HEK293 (cell line): ENCODE measurements around the gene INTS6.

Experiments used
- CTCF ChIA-PET: fragments of 350-600 bp; formaldehyde crosslinking; extraction: SDS; loops from one replicate; lab custom pipeline; 2021; ENCODE audit warnings: antibody characterized with exemption; lab: Yijun Ruan, JAX
- POLR2A ChIA-PET: fragments of 300-600 bp; formaldehyde crosslinking; extraction: SDS; loops from one replicate; lab custom pipeline; 2020; ENCODE audit warnings: antibody characterized with exemption, inconsistent platforms; lab: Yijun Ruan, JAX
- H3K27ac ChIP-seq: fragments of 200-500 bp; sonication (Bioruptor generic); 2 replicates; pipeline ENCODE4 v1.5.1; 2014; ENCODE audit warnings: low read depth, low read length, control low read depth, inconsistent platforms; ENCODE audit errors: extremely low read depth
- H3K36me3 ChIP-seq, 2 experiments: fragments of 200-500 bp in 1 of 2; sonication (Bioruptor generic) in 1 of 2; 1 replicate in 1 of 2; 2 replicates in 1 of 2; pipeline ENCODE4 v1.5.1; 2014 to 2017; ENCODE audit warnings: inconsistent platforms in 2 of 2, low read length in 2 of 2; ENCODE audit not compliant: control insufficient read depth in 2 of 2, insufficient read depth in 1 of 2
- H3K4me1 ChIP-seq: fragments of 200-500 bp; sonication (Bioruptor generic); 2 replicates; pipeline ENCODE4 v1.5.1; 2014; ENCODE audit warnings: mild to moderate bottlenecking, low read length, inconsistent platforms; ENCODE audit not compliant: control insufficient read depth, insufficient read depth
- H3K4me3 ChIP-seq: 2 replicates; pipeline ENCODE4 v1.5.1; 2011; ENCODE audit warnings: low read depth, mild to moderate bottlenecking, control low read depth, low read length, moderate library complexity
- H3K9me3 ChIP-seq: fragments of 200-500 bp; sonication (Bioruptor generic); 2 replicates; pipeline ENCODE4 v1.5.1; 2014; ENCODE audit warnings: low read depth, low read length, inconsistent platforms; ENCODE audit not compliant: control insufficient read depth, insufficient read depth
- GFI1B ChIP-seq: fragments of 450-650 bp; formaldehyde crosslinking; IDR thresholded peaks from 2 replicates; pipeline ENCODE4 v1.5.1; 2016; ENCODE audit warnings: missing biosample characterization, missing genetic modification characterization
- HIC1 ChIP-seq: fragments of 450-650 bp; formaldehyde crosslinking; IDR thresholded peaks from 2 replicates; pipeline ENCODE4 v1.5.1; 2016; ENCODE audit warnings: missing biosample characterization, missing genetic modification characterization
- KLF10 ChIP-seq: fragments of 450-650 bp; IDR thresholded peaks from 2 replicates; pipeline ENCODE4 v1.5.1; 2018; ENCODE audit warnings: missing biosample characterization, mild to moderate bottlenecking, missing genetic modification characterization
- ZBTB44 ChIP-seq: fragments of 450-650 bp; IDR thresholded peaks from 2 replicates; pipeline ENCODE4 v1.5.1; 2018; ENCODE audit warnings: missing biosample characterization, mild to moderate bottlenecking, missing genetic modification characterization
- ZNF132 ChIP-seq: fragments of 450-650 bp; formaldehyde crosslinking; IDR thresholded peaks from 2 replicates; pipeline ENCODE4 v1.5.1; 2017; ENCODE audit warnings: missing biosample characterization, missing genetic modification characterization, borderline replicate concordance
- ZNF133 ChIP-seq: fragments of 450-650 bp; formaldehyde crosslinking; IDR thresholded peaks from 2 replicates; pipeline ENCODE4 v1.5.1; 2016; ENCODE audit warnings: missing biosample characterization, missing genetic modification characterization
- ZNF19 ChIP-seq: fragments of 450-650 bp; formaldehyde crosslinking; IDR thresholded peaks from 2 replicates; pipeline ENCODE4; 2016; ENCODE audit warnings: missing biosample characterization, missing genetic modification characterization, low read depth
- ZNF214 ChIP-seq: fragments of 450-650 bp; formaldehyde crosslinking; IDR thresholded peaks from 2 replicates; pipeline ENCODE4 v1.5.1; 2017; ENCODE audit warnings: missing biosample characterization, mild to moderate bottlenecking, missing genetic modification characterization, borderline replicate concordance
- ZNF302 ChIP-seq: fragments of 450-650 bp; formaldehyde crosslinking; IDR thresholded peaks from 2 replicates; pipeline ENCODE4 v1.5.1; 2016; ENCODE audit warnings: missing biosample characterization, missing genetic modification characterization, low read depth
- ZNF37A ChIP-seq: fragments of 450-650 bp; IDR thresholded peaks from 2 replicates; pipeline ENCODE4 v1.5.1; 2018; ENCODE audit warnings: missing biosample characterization, missing genetic modification characterization
- ZNF514 ChIP-seq: fragments of 450-650 bp; formaldehyde crosslinking; IDR thresholded peaks from 2 replicates; pipeline ENCODE4 v1.5.1; 2016; ENCODE audit warnings: missing biosample characterization, missing genetic modification characterization
- ZNF560 ChIP-seq: fragments of 450-650 bp; formaldehyde crosslinking; IDR thresholded peaks from 2 replicates; pipeline ENCODE4 v1.5.1; 2017; ENCODE audit warnings: missing biosample characterization, missing genetic modification characterization, borderline replicate concordance
- ZNF571 ChIP-seq: fragments of 450-650 bp; formaldehyde crosslinking; IDR thresholded peaks from 2 replicates; pipeline ENCODE4 v1.5.0; 2017; ENCODE audit warnings: missing biosample characterization, missing genetic modification characterization
- ZNF639 ChIP-seq: fragments of 450-650 bp; formaldehyde crosslinking; IDR thresholded peaks from 2 replicates; pipeline ENCODE4 v1.5.1; 2016; ENCODE audit warnings: missing biosample characterization, missing genetic modification characterization
- ZNF654 ChIP-seq: fragments of 450-650 bp; formaldehyde crosslinking; IDR thresholded peaks from 2 replicates; pipeline ENCODE4 v1.5.1; 2016; ENCODE audit warnings: low read depth, missing biosample characterization, missing genetic modification characterization
- ZNF704 ChIP-seq: fragments of 450-650 bp; formaldehyde crosslinking; IDR thresholded peaks from 2 replicates; pipeline ENCODE4 v1.5.1; 2016; ENCODE audit warnings: missing biosample characterization, missing genetic modification characterization
- ZNF776 ChIP-seq: fragments of 450-650 bp; formaldehyde crosslinking; IDR thresholded peaks from 2 replicates; pipeline ENCODE4 v1.5.0; 2017; ENCODE audit warnings: missing biosample characterization, missing genetic modification characterization, borderline replicate concordance
- ZNF792 ChIP-seq: fragments of 450-650 bp; formaldehyde crosslinking; IDR thresholded peaks from 2 replicates; pipeline ENCODE4 v1.5.1; 2016; ENCODE audit warnings: missing biosample characterization, missing genetic modification characterization
- TF ChIP-seq, protein P1 (sequence below): fragments of 450-650 bp; formaldehyde crosslinking; IDR thresholded peaks from 2 replicates; pipeline ENCODE4 v1.5.1; 2016; ENCODE audit warnings: missing biosample characterization, missing genetic modification characterization, low read depth
- TF ChIP-seq, protein P2 (sequence below): fragments of 450-650 bp; formaldehyde crosslinking; conservative IDR thresholded peaks from 2 replicates; pipeline ENCODE4 v1.5.1; 2016; ENCODE audit warnings: low read depth, missing biosample characterization, missing genetic modification characterization

Gene INTS6

DNA sequence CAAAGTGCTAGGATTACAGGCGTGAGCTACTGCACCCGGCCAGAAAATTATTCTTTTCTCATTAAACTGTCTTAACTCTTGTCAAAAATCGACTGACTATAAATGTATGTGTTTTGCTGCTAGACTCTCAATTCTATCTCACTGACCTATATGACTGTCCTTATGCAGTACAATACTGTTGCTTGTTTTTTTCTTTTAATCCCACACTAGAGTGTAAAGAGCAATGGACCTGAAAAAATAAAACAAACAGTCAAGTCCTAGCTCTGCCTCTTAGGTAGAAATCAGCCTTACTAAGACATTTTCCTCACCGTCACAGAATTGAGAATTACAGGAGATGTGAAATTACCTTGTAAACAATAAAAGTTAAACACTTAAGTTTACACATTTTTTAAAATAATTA is 35.1 kb downstream of the INTS6 start:
- 0 out of 2 replicates have a peak, but pooled peaks cover 4% of the 10 kb centered on the region for H3K4me1 ChIP-seq
- H3K36me3 ChIP-seq, result peaks cover 0 to 36% of the 10 kb centered on the region in 2 experiments; a peak in 2 of 3 replicates
- no peaks in the 10 kb centered on the region for H3K9me3 ChIP-seq
- POLR2A ChIA-PET, result interaction anchor here (1.2 kb wide), 1 partner anchor 35 kb away, joined by 3 read pairs; the partner anchor contains the start of gene INTS6
- H3K27ac ChIP-seq, result no peak overlapping the region
- CTCF ChIA-PET, result interaction anchor here (0.9 kb wide), 1 partner anchor 8 kb away, joined by 3 read pairs; no protein-coding TSS in a partner anchor
- TF ChIP-seq ZNF132 (no peak), ZNF37A (tag by site-specific recombination) (no peak), HIC1 (tag by site-specific recombination) (no peak), ZNF514 (tag by site-specific recombination) (no peak), ZNF19 (tag by site-specific recombination) (no peak), ZNF133 (tag by site-specific recombination) (no peak), GFI1B (tag by site-specific recombination) (no peak), ZNF560 (tag by site-specific recombination) (no peak), ZBTB44 (tag by site-specific recombination) (no peak), ZNF639 (tag by site-specific recombination) (no peak), ZNF214 (no peak), KLF10 (tag by site-specific recombination) (no peak), ZNF571 (tag by site-specific recombination) (no peak), ZNF654 (tag by site-specific recombination) (no peak), ZNF704 (no peak), ZNF776 (tag by site-specific recombination) (no peak), ZNF792 (no peak), ZNF302 (tag by site-specific recombination) (no peak)
- TF ChIP-seq, protein P1, sequence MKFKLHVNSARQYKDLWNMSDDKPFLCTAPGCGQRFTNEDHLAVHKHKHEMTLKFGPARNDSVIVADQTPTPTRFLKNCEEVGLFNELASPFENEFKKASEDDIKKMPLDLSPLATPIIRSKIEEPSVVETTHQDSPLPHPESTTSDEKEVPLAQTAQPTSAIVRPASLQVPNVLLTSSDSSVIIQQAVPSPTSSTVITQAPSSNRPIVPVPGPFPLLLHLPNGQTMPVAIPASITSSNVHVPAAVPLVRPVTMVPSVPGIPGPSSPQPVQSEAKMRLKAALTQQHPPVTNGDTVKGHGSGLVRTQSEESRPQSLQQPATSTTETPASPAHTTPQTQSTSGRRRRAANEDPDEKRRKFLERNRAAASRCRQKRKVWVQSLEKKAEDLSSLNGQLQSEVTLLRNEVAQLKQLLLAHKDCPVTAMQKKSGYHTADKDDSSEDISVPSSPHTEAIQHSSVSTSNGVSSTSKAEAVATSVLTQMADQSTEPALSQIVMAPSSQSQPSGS (tag by site-specific recombination), result no peak
- TF ChIP-seq, protein P2, sequence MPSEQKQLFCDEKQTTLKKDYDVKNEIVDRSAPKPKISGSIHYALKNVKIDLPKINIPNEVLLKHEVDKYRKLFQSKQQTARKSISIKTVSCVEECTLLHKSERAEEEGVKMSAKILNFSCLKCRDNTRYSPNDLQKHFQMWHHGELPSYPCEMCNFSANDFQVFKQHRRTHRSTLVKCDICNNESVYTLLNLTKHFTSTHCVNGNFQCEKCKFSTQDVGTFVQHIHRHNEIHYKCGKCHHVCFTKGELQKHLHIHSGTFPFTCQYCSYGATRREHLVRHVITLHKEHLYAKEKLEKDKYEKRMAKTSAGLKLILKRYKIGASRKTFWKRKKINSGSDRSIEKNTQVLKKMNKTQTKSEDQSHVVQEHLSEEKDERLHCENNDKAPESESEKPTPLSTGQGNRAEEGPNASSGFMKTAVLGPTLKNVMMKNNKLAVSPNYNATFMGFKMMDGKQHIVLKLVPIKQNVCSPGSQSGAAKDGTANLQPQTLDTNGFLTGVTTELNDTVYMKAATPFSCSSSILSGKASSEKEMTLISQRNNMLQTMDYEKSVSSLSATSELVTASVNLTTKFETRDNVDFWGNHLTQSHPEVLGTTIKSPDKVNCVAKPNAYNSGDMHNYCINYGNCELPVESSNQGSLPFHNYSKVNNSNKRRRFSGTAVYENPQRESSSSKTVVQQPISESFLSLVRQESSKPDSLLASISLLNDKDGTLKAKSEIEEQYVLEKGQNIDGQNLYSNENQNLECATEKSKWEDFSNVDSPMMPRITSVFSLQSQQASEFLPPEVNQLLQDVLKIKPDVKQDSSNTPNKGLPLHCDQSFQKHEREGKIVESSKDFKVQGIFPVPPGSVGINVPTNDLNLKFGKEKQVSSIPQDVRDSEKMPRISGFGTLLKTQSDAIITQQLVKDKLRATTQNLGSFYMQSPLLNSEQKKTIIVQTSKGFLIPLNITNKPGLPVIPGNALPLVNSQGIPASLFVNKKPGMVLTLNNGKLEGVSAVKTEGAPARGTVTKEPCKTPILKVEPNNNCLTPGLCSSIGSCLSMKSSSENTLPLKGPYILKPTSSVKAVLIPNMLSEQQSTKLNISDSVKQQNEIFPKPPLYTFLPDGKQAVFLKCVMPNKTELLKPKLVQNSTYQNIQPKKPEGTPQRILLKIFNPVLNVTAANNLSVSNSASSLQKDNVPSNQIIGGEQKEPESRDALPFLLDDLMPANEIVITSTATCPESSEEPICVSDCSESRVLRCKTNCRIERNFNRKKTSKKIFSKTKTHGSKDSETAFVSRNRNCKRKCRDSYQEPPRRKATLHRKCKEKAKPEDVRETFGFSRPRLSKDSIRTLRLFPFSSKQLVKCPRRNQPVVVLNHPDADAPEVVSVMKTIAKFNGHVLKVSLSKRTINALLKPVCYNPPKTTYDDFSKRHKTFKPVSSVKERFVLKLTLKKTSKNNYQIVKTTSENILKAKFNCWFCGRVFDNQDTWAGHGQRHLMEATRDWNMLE (tag by site-specific recombination), result no peak
- H3K4me3 ChIP-seq, result no peak overlapping the region
